K562 (cell line): ENCODE data around the gene IREB2. TPM values are rescaled to one million over a fixed set of nuclear protein-coding genes. Genes with fewer than 3 reads are reported as not detected.

Source experiments
- ARID2 ChIP-seq: fragments of 450-650 bp; IDR thresholded peaks from 2 replicates; pipeline ENCODE4 v1.6.1; 2017; ENCODE audit warnings: antibody characterized with exemption, mild to moderate bottlenecking
- DEAF1 ChIP-seq: fragments of 450-650 bp; formaldehyde crosslinking; IDR thresholded peaks from 2 replicates; pipeline ENCODE4 v1.4.0; 2020; ENCODE audit warnings: mild to moderate bottlenecking, moderate library complexity
- GATAD2A ChIP-seq: fragments of 450-650 bp; IDR thresholded peaks from 2 replicates; pipeline ENCODE4 v1.6.1; 2017
- HDGF ChIP-seq: fragments of 450-650 bp; IDR thresholded peaks from 2 replicates; pipeline ENCODE4 v1.6.1; 2016
- PCBP2 ChIP-seq: fragments of 200-400 bp; formaldehyde crosslinking; IDR thresholded peaks from 2 replicates; pipeline ENCODE4 v1.6.1; 2018; ENCODE audit warnings: low read length, low read depth, mild to moderate bottlenecking, moderate library complexity; ENCODE audit not compliant: poor library complexity, severe bottlenecking
- RAD21 ChIP-seq, 2 experiments: fragments of 250-450 bp in 1 of 2; fragments of 450-650 bp in 1 of 2; sonication (Bioruptor Pico) in 1 of 2; formaldehyde crosslinking in 1 of 2; IDR thresholded peaks in 1 of 2; conservative IDR thresholded peaks in 1 of 2; 2 replicates each; pipeline versions ENCODE4 v1.4.0 to v1.8.0; 2020 to 2022; ENCODE audit warnings: mild to moderate bottlenecking in 2 of 2, moderate library complexity in 1 of 2
- REST ChIP-seq, 2 experiments: fragments of 450-650 bp; formaldehyde crosslinking in 1 of 2; IDR thresholded peaks; 2 replicates each; pipeline versions ENCODE4 v1.4.0 to v1.6.1; 2014 to 2020; ENCODE audit warnings: mild to moderate bottlenecking in 2 of 2, borderline replicate concordance in 1 of 2, low read depth in 1 of 2
- STAG1 ChIP-seq: sonication (generic); formaldehyde crosslinking; IDR thresholded peaks from 2 replicates; pipeline ENCODE4 v1.5.0; 2020; ENCODE audit warnings: missing genetic modification reagents, borderline replicate concordance
- XRCC5 ChIP-seq: fragments of 200-400 bp; formaldehyde crosslinking; IDR thresholded peaks from 2 replicates; pipeline ENCODE4 v1.6.1; 2017; ENCODE audit warnings: low read depth, mild to moderate bottlenecking, low read length
- ZNF274 ChIP-seq: IDR thresholded peaks from 2 replicates; pipeline ENCODE4 v1.6.1; 2011; ENCODE audit warnings: low read depth, mild to moderate bottlenecking, low read length, moderate library complexity, borderline replicate concordance
- polyA plus RNA-seq, 8 experiments: library from polyadenylated mRNA; depleted of rRNA in 4 of 8; stranded (reverse) in 5 of 8; unstranded in 3 of 8; fragments of >200 nt; fragmentation: Nextera tagmentation in 2 of 8; fragmentation: Illumina TruSeq in 1 of 8; extraction: Ambion mirVana in 2 of 8; extraction: Trizol in 1 of 8; gene quantifications; 2 replicates each; pipeline versions ENCODE4 v1.2.1 to v1.2.3, GENCODE V29; 2011 to 2014; ENCODE audit warnings: inconsistent platforms in 1 of 8, missing spikeins in 1 of 8
- total RNA-seq, 7 experiments: library from RNA; depleted of rRNA in 6 of 7; stranded (reverse); fragments of >200 nt in 6 of 7; fragmentation: Illumina TruSeq in 2 of 7; extraction: Trizol in 2 of 7; gene quantifications; 2 replicates each; pipeline versions ENCODE4 v1.2.1 to v1.2.3, GENCODE V29; 2011 to 2021; ENCODE audit warnings: low replicate concordance in 1 of 7
- TF ChIP-seq, protein P1 (sequence below): fragments of 450-650 bp; IDR thresholded peaks from 2 replicates; pipeline ENCODE4 v1.6.1; 2018; ENCODE audit not compliant: partially characterized antibody
- TF ChIP-seq, protein P2 (sequence below): sonication (generic); formaldehyde crosslinking; IDR thresholded peaks from 2 replicates; pipeline ENCODE4 v1.9.0; 2022; ENCODE audit warnings: mild to moderate bottlenecking, missing genetic modification reagents

Gene IREB2
- total and polyA plus RNA-seq, 9 of the 15 experiments (the other 6 are each of a cell fraction or from before 2014, with no cell fraction given) = 16.8 to 61.7 (median 34.0) TPM

DNA sequence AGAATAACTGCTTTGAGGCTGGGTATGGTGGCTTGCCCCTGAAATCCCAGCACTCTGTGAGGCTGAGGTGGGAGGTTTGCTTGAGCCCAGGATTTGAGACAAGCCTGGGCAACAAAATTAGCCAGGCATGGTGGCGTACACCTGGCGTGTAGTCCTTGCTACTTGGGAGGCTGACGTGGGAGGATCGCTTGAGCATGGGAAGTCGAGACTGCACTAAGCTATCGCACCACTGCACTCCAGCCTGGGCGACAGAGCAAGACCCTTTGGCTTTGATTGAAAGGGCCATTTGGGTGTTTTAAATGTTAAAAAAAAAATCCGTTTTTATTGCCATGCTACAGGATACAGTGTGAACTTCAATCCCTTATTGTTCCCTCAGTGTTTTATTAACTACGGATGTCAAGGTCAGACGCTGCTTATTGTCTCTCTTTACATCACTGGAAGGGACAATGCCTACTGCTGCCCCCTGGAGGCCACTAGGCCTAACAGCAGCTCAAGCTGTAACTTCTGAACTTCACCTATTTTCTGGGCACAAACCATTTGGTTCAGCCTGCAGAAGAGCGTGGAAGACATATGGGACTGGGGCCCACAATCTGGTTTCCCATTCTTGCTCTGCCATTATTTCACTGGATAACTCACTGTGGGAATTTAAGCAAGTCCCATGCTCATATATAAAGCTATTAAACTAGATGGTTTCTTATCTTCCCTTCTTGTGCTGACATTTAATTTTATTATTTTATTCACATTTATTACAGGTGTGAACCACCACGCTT lies 15.3 kb upstream of the IREB2 start (continued):
- TF ChIP-seq, protein P1, sequence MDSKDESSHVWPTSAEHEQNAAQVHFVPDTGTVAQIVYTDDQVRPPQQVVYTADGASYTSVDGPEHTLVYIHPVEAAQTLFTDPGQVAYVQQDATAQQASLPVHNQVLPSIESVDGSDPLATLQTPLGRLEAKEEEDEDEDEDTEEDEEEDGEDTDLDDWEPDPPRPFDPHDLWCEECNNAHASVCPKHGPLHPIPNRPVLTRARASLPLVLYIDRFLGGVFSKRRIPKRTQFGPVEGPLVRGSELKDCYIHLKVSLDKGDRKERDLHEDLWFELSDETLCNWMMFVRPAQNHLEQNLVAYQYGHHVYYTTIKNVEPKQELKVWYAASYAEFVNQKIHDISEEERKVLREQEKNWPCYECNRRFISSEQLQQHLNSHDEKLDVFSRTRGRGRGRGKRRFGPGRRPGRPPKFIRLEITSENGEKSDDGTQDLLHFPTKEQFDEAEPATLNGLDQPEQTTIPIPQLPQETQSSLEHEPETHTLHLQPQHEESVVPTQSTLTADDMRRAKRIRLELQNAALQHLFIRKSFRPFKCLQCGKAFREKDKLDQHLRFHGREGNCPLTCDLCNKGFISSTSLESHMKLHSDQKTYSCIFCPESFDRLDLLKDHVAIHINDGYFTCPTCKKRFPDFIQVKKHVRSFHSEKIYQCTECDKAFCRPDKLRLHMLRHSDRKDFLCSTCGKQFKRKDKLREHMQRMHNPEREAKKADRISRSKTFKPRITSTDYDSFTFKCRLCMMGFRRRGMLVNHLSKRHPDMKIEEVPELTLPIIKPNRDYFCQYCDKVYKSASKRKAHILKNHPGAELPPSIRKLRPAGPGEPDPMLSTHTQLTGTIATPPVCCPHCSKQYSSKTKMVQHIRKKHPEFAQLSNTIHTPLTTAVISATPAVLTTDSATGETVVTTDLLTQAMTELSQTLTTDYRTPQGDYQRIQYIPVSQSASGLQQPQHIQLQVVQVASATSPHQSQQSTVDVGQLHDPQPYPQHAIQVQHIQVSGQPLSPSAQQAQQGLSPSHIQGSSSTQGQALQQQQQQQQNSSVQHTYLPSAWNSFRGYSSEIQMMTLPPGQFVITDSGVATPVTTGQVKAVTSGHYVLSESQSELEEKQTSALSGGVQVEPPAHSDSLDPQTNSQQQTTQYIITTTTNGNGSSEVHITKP = peak; percentile 76
- TF ChIP-seq REST (IDR thresholded peaks at IDR 0.05; ENCODE audit: borderline replicate concordance) = peak; percentile 62; the same call in 1 of the 2 replicates
- no peak for TF ChIP-seq REST (CRISPR knock-in tag; IDR thresholded peaks at IDR 0.05; ENCODE audit: low read depth)
- TF ChIP-seq, protein P2, sequence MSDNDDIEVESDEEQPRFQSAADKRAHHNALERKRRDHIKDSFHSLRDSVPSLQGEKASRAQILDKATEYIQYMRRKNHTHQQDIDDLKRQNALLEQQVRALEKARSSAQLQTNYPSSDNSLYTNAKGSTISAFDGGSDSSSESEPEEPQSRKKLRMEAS = peak; percentile 33; the same call in 1 of the 2 replicates
- TF ChIP-seq XRCC5 = 0 out of 2 replicates have a peak, but pooled peaks have one; percentile 33
- no peak for TF ChIP-seq ARID2
- no peak for TF ChIP-seq STAG1 (CRISPR knock-in tag)
- TF ChIP-seq DEAF1 (CRISPR knock-in tag) = 0 out of 2 replicates have a peak, but pooled peaks have one; percentile 10
- TF ChIP-seq PCBP2 = no peak
- no peak for TF ChIP-seq GATAD2A
- TF ChIP-seq RAD21 (CRISPR knock-in tag; conservative IDR thresholded peaks at IDR 0.05 in 1 of 2, IDR thresholded peaks at IDR 0.05 in 1 of 2) = peak; percentile 48 to 70
- no peak for TF ChIP-seq HDGF
- TF ChIP-seq ZNF274 = no peak
